ENCODE data around the gene GPRASP3.

GPRASP3 gene

DNA sequence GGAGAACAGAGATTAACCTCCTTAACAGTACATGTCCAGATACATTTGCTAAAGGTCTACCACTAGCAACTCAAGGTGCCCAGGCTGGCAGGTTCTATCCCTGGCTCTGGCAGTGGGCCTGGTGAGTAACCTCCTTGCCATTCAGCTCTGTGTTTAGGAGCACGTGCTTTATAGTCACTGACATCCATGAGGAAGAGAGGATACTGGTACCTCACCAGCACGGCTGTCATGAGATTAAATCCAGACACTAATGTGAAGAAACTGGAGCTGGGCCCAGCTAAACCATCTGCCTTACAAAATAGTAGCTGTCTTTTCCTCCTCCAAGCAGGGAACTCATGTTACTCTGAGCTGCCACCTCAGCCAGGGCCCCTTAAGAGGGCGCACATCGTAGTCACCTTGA is 45.3 kb downstream of the GPRASP3 start:
- no peak for DNase-seq

GRCh38 chrX:102767287-102767686 is 46.7 kb downstream of the GPRASP3 start:
- no peak for DNase-seq

DNA sequence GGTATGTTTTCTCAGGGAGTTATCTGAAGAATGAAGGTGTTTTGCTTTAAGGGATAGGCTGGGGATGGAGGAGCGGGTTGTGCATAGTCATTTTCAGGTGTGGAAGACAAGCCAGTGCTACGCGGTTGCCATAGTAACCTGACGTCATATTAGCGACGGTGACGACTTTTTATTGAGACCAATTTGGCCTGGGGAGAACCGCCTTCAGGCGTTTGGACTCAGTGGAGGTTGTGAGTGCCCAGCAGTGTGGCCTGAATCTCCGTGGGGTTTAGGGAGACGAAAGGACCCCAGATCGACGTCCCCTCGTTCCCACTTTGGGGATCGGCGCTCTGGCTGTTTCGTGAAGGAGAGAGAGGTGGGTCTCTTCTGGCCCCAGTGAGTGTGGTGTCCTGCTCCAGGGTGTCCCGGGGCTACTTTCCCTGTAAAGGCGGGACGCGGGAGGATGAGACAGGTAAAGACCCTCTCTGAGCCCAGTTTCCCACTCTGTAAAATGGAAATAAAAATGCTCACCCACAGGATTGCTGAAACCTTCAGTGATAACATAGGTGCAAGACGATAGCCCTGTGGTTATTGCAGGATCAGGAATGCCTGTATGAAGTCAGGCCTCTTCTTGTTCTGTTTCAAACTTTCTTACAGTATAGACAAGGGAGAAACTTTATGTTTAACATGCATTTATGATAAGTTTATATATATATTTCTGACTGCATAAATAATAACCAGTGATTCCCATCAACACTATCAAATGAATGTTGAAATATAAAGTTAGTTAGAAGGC is 48.6 kb downstream of the GPRASP3 start:
- peak; percentile 88 for DNase-seq
